Retina (tissue), 1 donor: ENCODE measurements around the gene LZTS2.

Experiments
- DNase-seq: peaks from one replicate; pipeline ENCODE4 v3.0.0-alpha.2; 2016

The LZTS2 gene

GRCh38 chr10:100998991-100999741, 442 bp upstream of the LZTS2 start:
- peak; percentile 96 for DNase-seq

- peak; percentile 74 for DNase-seq
Measured at GRCh38 chr10:101000127-101000914, 713 bp downstream of the LZTS2 start.

GRCh38 chr10:101000915-101001658, 1.5 kb downstream of the LZTS2 start:
- DNase-seq = peak; percentile 49

- DNase-seq = no peak
Measured at GRCh38 chr10:101001659-101002035, 2.0 kb downstream of the LZTS2 start.

- no peak for DNase-seq
Measured at GRCh38 chr10:101002456-101002855, 2.8 kb downstream of the LZTS2 start.

GRCh38 chr10:101003639-101004206, 4.1 kb downstream of the LZTS2 start:
- no peak for DNase-seq

- DNase-seq = no peak
Measured at GRCh38 chr10:101005361-101005760, 5.8 kb downstream of the LZTS2 start.

- no peak for DNase-seq
Measured at GRCh38 chr10:101005869-101006567, 6.4 kb downstream of the LZTS2 start.

- DNase-seq = no peak
Measured at GRCh38 chr10:101006593-101007098, 7.0 kb downstream of the LZTS2 start.

- no peak for DNase-seq
Measured at GRCh38 chr10:101007099-101007711, 7.6 kb downstream of the LZTS2 start.

GRCh38 chr10:101007915-101008822, 8.6 kb downstream of the LZTS2 start:
- DNase-seq = no peak

- no peak for DNase-seq
Measured at GRCh38 chr10:101008823-101009423, 9.3 kb downstream of the LZTS2 start.

- DNase-seq = no peak
Measured at GRCh38 chr10:101010329-101010728, 10.7 kb downstream of the LZTS2 start.

GRCh38 chr10:101011517-101012423, 12.2 kb downstream of the LZTS2 start:
- peak; percentile 43 for DNase-seq

GRCh38 chr10:101012525-101013364, 13.1 kb downstream of the LZTS2 start:
- DNase-seq = peak; percentile 85

- no peak for DNase-seq
Measured at GRCh38 chr10:101013365-101013825, 13.8 kb downstream of the LZTS2 start.

- peak; percentile 91 for DNase-seq
Measured at GRCh38 chr10:101014230-101014884, 14.7 kb downstream of the LZTS2 start.
